Measurements from ENCODE around the gene GAS2L3.

Gene GAS2L3

DNA sequence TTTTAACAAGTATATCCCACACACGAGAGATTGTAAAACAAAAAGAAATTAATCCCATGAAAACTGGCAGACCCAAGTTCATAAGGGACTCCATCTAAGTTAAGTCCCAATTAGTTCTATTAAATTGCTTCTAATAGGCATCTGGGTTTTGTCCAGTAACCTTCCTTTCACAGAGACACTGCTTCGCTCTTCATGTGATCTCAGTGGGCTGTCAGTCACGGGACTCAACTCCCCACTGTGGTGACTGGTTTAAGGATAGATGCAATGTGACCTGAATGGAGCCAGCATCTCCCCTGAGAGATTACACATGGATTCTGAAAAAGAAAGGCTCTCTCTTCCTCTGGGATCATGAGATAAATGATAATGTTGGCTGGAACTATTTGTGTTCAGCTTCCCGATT, 96.4 kb downstream of the GAS2L3 start:
- peaks cover 37% of the 10 kb centered on the region for H3K27me3 Mint-ChIP-seq
- no peak overlapping the region for H3K27ac Mint-ChIP-seq
- DNase-seq = no peak
- no peaks in the 10 kb centered on the region for H3K4me1 Mint-ChIP-seq
- no peak overlapping the region for H3K4me3 Mint-ChIP-seq
- H3K9me3 Mint-ChIP-seq = no peaks in the 10 kb centered on the region
- ATAC-seq = no peak

DNA sequence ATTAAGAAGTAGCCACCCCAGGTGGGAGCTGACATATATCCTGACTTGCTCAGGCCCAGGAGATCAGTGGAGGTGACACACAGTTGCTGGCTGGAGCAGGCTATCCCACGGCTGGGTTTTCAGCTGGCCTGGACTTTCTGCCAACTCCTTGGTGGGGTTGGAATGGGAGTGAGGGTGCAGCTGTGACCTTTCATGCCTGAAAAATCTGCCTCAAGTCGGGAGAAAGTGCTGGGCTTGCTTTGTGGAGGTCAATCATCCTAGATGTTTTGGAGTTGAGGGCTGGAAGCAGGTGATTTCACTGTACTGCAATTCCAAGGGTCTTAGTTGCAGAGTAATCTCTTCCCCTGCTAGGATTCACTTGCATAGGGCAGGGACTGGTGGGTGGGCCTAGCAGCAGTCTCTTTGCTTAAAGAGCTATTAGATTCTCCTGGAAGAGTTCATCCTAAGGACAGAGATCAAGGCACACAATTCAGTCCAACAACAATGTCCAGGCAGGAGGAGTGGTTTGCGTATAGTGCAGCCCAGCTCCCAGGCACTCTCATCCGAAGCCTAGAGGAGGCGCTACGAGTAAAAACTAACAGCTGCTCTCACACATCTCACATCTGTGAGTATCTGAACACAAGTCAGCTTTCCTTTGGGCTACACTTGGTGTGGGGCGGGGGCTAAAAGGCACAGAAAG, 98.1 kb downstream of the GAS2L3 start:
- Mint-ChIP-seq H3K27ac (no peak overlapping the region), H3K4me3 (no peak overlapping the region), H3K27me3 (peaks cover 38% of the 10 kb centered on the region), H3K4me1 (no peaks in the 10 kb centered on the region), H3K9me3 (no peaks in the 10 kb centered on the region)
- DNase-seq (no peak), ATAC-seq (no peak)

DNA sequence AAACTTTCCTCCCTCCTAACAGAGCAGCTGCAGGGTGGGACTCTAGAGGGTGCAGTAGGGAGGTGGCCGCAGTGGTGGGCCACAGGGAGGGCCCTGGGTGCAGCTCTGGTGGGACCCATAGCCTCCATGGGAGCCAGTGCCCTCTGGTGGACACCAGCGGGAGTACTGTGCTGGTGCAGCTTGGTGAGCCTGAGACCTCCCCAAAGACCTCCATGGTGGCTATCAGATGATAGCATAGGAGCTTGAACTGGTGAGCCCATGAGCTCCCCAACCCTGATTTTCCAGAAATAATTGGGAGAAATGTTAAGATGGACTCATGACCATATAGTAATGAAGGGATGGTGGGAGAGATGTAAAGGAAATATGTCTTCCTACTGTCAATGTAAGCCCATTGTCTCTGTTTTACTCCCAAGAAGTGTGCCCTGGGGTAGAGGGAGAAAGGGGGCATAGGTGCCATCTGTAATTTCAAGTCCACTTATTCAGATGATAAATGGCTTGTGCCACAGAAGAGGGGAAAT, 98.7 kb downstream of the GAS2L3 start:
- Mint-ChIP-seq H3K9me3 (no peaks in the 10 kb centered on the region), H3K27ac (no peak overlapping the region), H3K27me3 (peaks cover 35% of the 10 kb centered on the region), H3K4me3 (no peak overlapping the region), H3K4me1 (no peaks in the 10 kb centered on the region)
- DNase-seq = peak; percentile 30 to 31
- ATAC-seq = peak; percentile 70

DNA sequence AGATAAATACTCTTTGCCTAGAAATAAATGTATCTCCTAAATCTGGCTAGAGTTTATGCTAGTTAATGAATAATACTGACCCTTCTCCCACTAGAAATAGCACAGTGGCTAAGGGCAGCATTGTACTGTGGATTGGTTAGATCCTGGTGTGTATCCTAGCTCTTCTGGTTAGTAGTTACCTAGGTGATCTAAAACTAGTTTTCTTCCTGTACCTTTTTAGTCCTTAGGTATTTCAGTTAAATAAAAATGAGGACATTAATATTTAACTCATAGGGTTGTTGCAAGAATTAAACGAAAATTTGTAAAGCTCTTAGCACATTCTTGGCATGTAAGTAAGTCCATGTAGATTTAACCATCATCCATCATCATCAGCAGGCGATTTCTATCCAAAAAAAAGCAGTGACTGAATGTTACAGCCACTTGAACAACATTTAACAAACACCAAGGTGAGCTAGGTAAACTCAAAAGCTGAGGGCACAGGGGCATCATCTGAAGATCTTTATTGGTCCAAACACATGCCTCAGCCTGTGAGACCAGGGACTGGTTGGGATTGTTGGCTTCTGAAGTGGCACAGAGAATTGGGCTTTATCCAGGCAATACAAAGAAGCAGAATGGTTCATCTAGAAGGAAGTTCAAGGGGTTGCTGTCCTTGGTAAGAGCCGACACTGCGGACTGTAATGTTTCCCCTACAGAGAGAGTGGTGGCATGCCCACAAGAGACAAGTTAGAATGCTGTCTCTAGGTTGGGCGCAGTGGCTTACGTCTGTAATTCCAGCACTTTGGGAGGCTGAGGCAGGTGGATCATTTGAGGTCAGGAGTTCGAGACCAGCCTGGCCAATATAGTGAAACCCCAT, 100.8 kb downstream of the GAS2L3 start:
- ATAC-seq (no peak), DNase-seq (no peak)
- Mint-ChIP-seq H3K4me1 (no peaks in the 10 kb centered on the region), H3K27me3 (peaks cover 45% of the 10 kb centered on the region), H3K27ac (no peak overlapping the region), H3K4me3 (no peak overlapping the region), H3K9me3 (no peaks in the 10 kb centered on the region)

Measured in stimulated activated naive CD8-positive, alpha-beta T cell treated with anti-CD3 and anti-CD28 coated beads, Interleukin-15, amount 100 ng/mL, for 72 hours (primary cell).